GM18505 (cell line): ENCODE data around the gene MEAK7.

Experiments used
- ATAC-seq: cut with Tn5 transposase; IDR thresholded peaks from one replicate; pipeline ENCODE4 v1.9.1; 2021; ENCODE audit not compliant: unreplicated experiment
- POLR2A ChIP-seq: IDR thresholded peaks from 4 replicates; pipeline ENCODE4 v1.6.1; 2011; ENCODE audit warnings: borderline replicate concordance; ENCODE audit not compliant: insufficient read depth, insufficient read length; ENCODE audit errors: extremely low read depth

Gene MEAK7, protein sequence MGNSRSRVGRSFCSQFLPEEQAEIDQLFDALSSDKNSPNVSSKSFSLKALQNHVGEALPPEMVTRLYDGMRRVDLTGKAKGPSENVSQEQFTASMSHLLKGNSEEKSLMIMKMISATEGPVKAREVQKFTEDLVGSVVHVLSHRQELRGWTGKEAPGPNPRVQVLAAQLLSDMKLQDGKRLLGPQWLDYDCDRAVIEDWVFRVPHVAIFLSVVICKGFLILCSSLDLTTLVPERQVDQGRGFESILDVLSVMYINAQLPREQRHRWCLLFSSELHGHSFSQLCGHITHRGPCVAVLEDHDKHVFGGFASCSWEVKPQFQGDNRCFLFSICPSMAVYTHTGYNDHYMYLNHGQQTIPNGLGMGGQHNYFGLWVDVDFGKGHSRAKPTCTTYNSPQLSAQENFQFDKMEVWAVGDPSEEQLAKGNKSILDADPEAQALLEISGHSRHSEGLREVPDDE

DNA sequence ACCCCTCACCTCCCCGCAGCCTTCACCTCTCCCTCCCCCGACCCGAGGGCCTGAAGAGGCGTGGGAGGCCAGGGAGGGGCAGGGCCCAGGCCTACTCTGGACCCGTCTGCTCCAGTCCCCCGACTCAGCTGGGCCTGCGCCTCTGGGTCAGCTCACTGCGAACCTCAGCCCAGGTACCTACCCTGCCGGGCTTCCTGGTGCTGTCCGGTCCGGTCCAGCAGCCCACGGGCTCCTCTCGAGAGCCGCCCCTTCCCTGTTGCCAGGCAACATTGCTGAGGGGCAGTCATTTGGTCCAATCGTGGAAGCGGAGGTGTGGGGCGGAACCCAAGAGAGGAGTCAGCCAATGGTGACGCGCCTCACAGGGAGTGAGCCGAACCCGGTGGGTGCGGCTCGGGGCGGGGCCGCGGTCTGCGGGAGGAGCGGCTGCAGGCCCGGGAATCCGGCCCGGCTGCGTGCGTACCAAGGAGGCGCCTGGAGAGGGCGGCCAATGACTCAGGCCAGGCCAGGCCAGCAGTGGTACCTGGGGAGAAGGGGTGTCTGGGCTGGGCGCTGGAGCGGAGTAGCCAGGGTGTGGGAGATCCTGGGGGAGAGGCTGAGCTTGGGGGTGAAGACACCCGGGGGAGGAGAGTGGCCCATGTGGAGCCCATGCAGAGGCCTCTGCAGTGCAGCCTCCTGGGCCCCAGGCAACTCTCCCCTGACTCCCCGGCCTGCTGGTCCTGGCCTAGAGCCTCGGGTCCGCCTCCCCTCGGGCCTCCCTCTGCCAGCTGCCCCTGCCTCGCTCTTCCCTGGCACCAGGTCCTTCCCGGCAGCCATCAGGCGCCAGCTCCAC, at the start of gene MEAK7:
TSS of gene MEAK7 (minus strand) at position 240 of the 829 bp plus-strand sequence. CDS start 6,573 bp downstream, outside the sequence.
- ATAC-seq, result peak; percentile 93
- peak; percentile 67 for TF ChIP-seq POLR2A

DNA sequence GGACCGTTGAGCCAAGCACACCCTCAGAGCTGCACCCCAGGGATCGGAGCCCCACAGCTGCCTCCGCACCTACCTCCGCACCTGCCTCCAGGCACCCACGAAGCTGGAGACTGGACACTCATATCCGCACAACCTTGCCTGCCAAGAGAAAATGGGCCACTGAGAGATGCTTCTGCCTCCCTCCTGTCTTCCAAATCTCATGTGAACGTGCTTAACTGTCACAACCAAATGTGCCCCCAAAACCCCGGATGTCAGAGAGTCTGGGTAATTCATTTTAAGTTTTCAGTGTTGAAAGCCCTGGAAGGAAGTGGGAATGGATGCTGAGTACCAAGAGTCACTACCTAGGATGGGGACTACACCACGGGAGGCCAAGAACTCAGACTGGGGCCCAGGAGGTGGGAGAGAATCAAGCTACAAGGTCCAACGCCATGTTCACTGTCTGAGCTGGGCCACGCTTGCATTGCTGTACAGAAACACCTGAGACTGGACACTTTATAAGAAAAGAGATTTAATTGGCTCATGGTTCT, 49.5 kb upstream of the MEAK7 start:
- ATAC-seq, result no peak
- no peak for TF ChIP-seq POLR2A

DNA sequence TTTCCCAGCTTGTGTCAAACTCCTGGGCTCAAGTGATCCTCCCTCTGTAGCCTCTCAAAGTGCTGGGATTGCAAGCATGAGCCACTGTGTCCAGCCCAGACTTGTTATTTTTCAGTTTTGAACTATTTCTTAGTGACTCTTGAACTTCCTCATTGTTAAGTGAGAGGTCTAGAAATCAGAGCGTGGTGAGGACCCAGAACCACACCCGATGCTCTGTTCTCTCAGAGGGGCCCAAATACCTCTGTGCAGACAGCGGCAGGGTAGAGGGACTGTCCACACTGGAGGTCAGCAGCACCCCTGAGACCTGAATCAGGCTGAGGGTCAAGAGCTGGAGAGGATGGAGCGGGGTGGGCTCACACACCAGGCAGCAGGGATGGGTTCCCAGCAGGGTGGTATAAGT, 47.7 kb upstream of the MEAK7 start:
- TF ChIP-seq POLR2A, result no peak

DNA sequence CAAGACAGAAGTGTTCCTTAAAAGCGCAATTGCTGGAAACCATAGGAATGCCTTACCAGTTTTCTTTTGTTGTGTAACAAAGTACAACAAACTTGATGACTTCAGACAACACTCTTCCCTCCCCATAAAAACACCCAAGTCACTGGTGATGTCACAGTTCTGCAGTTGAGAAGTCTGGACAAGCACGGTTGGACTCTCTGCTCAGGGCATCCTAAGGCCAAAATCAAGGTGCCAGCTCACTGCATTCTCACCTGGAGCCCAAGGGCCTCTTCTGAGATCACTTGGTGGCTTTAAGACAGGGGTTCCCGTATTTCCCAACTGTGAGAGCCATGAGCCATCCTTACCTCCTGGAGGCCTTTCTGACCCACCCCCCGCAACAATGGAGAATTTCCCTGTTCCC, 45.6 kb upstream of the MEAK7 start:
- TF ChIP-seq POLR2A, result no peak
- no peak for ATAC-seq

More for the DNA sequence above, 47.7 kb upstream of the MEAK7 start:
- no peak for ATAC-seq

DNA sequence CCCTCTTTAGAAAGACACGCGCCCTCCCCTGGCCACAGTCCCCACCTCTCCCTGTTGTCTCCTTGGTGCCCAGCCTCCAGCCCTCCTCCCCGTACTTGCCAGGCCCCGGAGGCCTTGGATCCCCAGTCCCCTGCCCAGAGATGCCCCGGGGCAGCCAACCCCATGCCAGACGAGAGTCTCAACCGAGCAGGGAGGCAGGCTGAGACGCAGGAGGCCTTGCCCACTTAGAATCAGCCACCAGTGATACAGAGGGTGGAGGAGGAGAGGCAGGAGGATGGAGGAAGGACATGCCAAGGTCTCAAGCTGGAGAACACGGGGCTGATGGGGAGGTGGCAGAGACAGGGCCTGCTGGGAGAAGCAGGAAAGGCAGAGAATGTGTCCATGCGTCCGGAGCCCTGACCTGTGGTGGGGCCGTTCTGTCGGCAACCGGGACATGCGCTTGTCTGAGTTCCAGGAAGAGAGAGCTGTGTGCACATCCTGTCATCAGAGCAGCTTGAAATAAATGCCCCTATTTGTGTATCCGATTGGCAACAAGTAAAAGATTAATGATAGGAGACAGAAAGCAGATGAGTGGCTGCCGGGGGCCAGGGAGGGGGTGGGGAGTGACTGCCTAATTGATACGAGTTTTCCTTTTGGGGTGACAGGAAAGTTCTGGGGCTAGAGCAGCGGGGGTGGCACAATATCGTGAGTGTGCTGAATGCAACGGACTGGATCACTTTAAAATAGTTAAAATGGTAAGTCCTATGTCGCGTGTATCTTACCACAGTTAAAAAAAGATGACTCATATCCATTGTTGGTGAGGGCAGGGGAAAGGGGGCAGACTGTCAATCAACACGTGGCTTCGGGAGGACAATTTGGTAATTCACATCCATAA, 44.7 kb upstream of the MEAK7 start:
- ATAC-seq, result no peak
- TF ChIP-seq POLR2A, result no peak

DNA sequence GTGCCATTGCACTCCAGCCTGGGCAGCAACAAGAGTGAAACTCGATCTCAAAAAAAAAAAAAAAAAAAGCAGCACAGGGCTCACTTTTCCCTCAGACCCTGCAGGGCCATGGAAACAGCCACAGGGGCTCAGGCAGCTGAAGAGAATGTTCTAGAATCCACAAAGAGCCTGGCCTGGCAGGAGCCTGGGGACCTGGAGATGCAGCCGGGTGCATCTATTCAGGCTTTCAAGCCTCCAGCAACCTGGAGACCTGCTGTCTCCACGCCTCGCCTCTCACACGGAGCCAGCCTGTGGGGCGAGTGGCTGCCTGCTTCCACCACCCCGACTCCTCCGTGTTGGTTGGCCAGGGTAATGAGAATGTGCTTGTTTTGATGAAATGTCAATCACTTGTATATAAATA, 44.0 kb upstream of the MEAK7 start:
- ATAC-seq, result no peak
- no peak for TF ChIP-seq POLR2A

DNA sequence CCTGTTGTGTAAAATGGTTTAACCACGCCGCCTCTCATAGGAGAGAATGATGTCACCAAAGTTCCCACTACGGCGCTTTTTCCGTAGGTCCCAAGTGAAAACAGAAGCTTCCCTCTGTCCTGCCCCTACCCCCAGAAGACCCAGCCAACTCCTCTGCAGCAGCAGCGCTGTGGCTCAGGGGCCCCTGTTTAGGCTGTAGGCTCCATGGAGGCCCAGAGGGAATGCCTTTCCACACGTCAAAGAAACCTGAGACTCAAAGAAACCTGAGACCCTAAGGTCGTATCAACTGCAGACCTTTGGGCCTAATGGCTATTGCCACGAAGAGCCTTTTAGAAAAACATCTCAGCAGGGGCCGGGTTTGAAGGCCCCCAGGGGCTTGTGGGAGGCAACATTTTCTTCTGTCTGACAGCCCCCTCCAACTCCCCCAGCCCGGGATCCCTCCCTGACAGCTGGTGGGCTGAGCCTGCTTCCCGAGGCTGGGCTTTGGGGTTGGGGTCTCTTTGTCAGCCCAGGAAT, 43.1 kb upstream of the MEAK7 start:
- no peak for ATAC-seq

DNA sequence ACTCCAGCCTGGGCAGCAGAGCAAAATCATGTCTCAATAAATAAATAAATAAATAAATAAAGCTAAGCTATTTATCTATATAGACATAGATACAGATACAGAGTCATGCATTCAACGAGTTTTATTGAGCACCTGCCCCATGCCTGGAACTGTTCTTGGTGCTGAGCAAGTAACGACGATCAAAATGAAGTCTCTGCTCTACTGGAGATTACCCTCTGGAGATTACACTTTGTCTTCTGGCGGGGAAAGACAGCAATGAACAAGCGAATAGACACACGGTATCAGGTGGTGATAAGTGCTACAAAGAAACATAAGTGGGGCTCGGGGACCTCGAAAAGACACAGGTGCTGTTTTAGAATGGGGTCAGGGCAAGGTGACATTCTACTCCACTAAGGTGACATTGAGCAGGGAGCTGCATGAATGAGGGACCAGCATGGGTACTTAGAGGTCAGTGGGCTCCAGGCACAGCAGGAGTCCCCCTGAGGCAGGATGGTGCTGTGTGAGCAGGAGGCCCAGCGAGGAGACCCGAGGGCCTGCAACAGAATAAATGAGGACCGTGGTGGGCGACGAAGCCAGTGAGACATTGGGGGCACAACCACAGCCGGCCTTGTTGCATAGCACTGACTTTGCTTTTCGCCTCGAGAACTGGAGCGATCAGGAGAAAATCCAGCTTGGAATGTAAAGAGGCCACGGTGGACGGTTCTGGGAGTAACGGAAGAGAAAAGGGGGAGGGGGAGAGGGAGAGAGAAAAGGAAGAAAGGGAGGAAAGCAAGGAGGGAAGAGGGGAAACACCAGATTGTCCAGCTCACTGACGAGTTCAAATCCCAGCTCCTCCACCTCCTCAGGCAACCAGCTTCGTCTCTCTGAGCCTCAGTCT, 42.4 kb upstream of the MEAK7 start:
- ATAC-seq, result no peak
- no peak for TF ChIP-seq POLR2A

More for the DNA sequence above, 43.1 kb upstream of the MEAK7 start:
- TF ChIP-seq POLR2A, result no peak

DNA sequence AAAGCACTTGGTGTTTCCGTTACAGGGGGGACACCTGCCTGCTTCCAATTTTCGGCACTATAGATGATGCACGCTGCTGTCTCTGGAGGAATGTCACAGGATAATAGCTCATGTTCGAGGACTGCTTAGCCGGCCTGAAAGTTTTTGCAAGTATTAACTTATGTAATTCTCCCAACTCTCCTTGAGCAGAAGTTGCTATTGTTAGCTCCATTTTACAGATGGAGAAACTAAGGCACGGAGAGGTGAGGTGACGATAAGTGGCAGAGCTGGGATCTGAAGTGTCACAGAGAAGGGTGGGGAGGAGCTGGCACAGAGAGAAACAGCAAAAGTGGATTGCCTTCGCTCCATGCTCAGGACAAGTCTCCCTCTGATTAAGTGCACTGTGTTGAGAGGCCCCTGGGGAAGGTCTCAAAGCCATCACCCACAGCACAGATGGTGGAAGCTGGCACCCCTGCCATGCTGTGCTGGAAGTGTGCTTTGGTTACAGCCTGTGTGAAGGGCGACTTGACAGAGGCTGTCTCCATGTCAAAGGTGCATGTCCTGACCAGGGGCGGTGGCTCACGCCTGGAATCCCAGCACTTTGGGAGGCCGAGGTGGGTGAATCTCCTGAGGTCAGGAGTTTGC, 40.8 kb upstream of the MEAK7 start:
- TF ChIP-seq POLR2A, result no peak
- ATAC-seq, result no peak

DNA sequence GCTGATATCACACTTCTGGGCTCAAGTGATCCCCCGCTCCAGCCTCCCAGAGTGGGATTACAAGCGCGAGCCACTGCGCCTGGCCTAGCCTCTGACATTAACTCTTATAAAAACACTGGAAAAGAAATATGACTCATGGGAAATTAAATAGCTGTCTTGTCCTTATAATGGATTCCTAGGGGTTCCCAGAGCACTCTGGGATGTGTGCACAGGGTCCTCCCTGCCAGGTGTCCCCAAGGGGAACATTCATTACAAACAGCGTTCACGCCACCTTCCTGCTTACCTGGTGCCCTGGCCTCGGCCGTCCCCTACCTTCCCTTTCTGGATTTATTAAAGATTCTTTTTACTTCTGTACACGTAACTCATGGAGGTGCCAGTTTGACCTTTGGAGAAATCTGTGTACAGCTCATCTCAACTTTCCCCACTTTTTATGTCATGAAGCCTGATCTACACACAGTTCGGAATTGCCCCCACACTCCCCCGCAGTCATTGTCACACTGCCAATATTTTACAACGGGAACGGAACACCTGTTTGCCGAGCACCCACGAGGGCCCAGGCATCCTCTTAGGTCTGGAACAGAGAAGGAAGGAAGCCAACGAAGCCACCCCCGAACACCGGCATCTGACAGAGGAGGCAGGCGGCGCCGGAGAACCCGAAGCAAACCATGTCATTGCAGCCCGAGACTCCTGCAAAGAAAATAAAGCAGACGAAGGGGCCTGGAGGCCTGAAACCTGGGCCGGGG, 39.7 kb upstream of the MEAK7 start:
- no peak for ATAC-seq
- no peak for TF ChIP-seq POLR2A

DNA sequence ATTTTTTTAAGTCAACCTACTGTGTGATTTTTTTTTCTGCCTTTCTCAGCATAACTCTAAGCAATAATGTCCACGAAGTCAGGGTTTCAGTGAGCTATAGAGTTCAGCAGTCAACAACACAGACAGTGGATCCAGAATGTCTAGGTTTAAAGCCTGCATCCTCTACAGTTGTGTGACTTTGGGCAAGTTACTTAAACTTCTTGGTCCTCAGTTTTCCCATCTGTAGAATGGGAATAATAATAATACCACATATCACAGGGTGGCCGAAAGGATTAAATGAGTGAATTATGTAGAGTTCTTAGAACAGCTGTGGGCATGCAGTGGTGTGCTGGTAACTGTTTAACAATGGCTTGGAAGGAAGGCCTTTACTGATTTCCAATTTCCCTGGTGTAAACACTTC, 38.8 kb upstream of the MEAK7 start:
- no peak for ATAC-seq
- TF ChIP-seq POLR2A, result no peak
